ENCODE results near the gene THSD7A. TPM values are rescaled to one million over a fixed set of nuclear protein-coding genes. Genes with fewer than 3 reads are reported as not detected.

Gene THSD7A
- total RNA-seq, 1 donor from 2014 or later, result 0.26 TPM

DNA sequence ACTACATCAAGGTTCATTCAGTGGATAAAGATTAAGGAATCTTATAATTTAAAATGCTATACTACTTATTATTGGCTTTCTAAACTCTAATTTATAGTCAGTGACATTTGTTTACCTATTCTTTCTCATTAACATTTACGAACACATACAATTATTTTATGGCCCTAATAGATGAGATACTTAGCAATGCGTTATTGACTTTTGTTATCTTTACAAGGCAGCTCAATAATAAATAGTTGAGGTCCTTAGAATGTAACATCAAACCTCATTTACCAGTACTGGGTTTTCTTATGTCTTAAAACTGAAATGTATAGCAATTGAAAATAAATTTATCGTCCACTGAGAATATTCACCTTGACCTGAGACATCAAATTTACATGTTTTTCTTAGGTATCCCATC is 89.0 kb downstream of the THSD7A start:
- no peak for FAIRE-seq
- no peaks in the 10 kb centered on the region for H3K27me3 ChIP-seq (ENCODE audit: control insufficient read depth, insufficient read depth, low read length)
- H3K4me3 ChIP-seq (ENCODE audit: low read depth, low read length), result no peak overlapping the region
- TF ChIP-seq, protein P1, sequence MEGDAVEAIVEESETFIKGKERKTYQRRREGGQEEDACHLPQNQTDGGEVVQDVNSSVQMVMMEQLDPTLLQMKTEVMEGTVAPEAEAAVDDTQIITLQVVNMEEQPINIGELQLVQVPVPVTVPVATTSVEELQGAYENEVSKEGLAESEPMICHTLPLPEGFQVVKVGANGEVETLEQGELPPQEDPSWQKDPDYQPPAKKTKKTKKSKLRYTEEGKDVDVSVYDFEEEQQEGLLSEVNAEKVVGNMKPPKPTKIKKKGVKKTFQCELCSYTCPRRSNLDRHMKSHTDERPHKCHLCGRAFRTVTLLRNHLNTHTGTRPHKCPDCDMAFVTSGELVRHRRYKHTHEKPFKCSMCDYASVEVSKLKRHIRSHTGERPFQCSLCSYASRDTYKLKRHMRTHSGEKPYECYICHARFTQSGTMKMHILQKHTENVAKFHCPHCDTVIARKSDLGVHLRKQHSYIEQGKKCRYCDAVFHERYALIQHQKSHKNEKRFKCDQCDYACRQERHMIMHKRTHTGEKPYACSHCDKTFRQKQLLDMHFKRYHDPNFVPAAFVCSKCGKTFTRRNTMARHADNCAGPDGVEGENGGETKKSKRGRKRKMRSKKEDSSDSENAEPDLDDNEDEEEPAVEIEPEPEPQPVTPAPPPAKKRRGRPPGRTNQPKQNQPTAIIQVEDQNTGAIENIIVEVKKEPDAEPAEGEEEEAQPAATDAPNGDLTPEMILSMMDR (IDR thresholded peaks at IDR 0.05; ENCODE audit: insufficient read depth, low read length, severe bottlenecking), result no peak
- no peak for DNase-seq (ENCODE audit: low read depth)
- no peaks in the 10 kb centered on the region for H3K36me3 ChIP-seq (ENCODE audit: control insufficient read depth, insufficient read depth, low read length)

DNA sequence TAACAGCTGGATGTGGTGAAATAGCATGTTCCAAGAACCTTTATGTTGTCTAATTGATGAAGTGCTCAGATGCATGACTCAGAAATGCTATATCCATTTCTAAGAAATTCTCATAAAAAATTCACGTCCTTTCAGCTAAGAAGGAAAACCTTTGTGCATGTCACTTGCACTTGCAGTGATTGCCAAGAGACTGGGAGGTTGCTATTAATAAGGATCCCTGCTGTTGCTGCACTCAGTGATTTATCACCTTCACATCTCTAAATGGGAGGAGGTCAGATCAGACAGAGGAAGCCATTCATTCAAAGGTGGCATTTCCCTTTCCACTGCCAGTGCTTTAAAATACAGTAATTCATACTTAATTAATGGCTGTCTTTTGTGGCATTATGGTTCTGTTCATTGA is 89.5 kb downstream of the THSD7A start:
- no peaks in the 10 kb centered on the region for H3K27me3 ChIP-seq (ENCODE audit: control insufficient read depth, insufficient read depth, low read length)
- FAIRE-seq (no peak), DNase-seq (ENCODE audit: low read depth) (no peak)
- TF ChIP-seq, protein P1 (IDR thresholded peaks at IDR 0.05; ENCODE audit: insufficient read depth, low read length, severe bottlenecking), result no peak
- H3K4me3 ChIP-seq (ENCODE audit: low read depth, low read length), result no peak overlapping the region
- H3K36me3 ChIP-seq (ENCODE audit: control insufficient read depth, insufficient read depth, low read length), result no peaks in the 10 kb centered on the region

DNA sequence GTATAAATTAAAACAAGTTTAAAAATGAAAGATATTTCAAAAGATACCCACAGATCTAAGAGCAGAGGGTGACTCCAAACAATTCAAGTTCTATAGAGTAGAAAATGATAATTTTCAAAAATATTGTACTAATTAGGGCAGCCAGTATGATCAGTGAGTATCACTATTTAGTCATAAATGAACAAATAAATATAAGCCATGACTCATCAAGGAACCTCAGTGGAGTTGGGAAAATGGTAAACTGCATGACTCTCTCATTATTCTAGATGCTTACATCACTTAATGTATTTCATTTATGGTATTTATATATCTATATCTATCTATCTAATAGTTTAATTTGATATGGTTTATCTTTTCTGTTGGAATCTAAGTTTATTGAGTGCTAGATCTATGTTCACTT is 94.3 kb downstream of the THSD7A start:
- H3K4me3 ChIP-seq (ENCODE audit: low read depth, low read length), result no peak overlapping the region
- H3K36me3 ChIP-seq (ENCODE audit: control insufficient read depth, insufficient read depth, low read length), result no peaks in the 10 kb centered on the region
- FAIRE-seq, result no peak
- no peaks in the 10 kb centered on the region for H3K27me3 ChIP-seq (ENCODE audit: control insufficient read depth, insufficient read depth, low read length)
- peak; percentile 88 for DNase-seq (ENCODE audit: low read depth)
- TF ChIP-seq, protein P1 (IDR thresholded peaks at IDR 0.05; ENCODE audit: insufficient read depth, low read length, severe bottlenecking), result no peak

DNA sequence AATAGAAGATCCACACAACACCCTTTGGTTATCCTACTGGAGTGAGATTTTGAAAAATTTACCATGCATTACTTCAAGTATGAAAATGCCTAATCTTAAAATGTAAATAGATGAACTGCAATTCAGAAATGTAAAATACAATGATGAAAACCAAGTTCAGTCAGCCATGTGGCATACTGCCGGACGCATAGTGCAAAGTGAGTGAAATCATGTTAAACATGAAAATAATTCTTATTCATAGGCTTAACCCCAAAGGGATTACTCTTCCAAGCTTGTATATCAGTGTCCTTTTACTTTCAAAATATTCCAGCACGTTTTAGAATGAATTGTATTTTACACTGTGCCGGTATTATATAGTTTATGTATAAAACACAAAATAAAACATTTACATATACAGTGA is 99.8 kb downstream of the THSD7A start:
- DNase-seq (ENCODE audit: low read depth), result no peak
- H3K4me3 ChIP-seq (ENCODE audit: low read depth, low read length), result no peak overlapping the region
- FAIRE-seq, result no peak

DNA sequence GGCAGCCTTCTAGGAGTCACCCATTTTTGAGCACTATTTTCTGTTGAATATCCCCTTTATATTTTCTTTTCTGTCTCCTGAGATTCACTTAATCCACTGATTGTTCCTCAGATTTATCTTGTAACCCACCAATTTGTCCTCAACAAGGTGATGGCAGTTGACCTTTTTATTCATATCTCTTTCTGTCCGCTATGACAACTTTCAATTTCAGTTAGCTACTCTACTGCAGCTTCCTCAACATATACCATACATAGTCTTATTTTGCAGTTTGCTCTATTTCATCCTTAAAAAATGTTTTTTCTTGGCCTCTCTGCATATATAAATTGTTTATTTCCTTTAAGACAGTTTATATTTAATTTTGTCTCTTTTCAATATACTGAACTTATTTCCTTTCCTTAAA is 101.3 kb downstream of the THSD7A start:
- TF ChIP-seq, protein P1 (IDR thresholded peaks at IDR 0.05; ENCODE audit: insufficient read depth, low read length, severe bottlenecking), result no peak
- DNase-seq (ENCODE audit: low read depth), result no peak
- Histone ChIP-seq H3K4me3 (ENCODE audit: low read depth, low read length) (no peak overlapping the region), H3K27me3 (ENCODE audit: control insufficient read depth, insufficient read depth, low read length) (no peaks in the 10 kb centered on the region), H3K36me3 (ENCODE audit: control insufficient read depth, insufficient read depth, low read length) (no peaks in the 10 kb centered on the region)
- FAIRE-seq, result no peak

More for the DNA sequence above, 99.8 kb downstream of the THSD7A start:
- no peaks in the 10 kb centered on the region for H3K27me3 ChIP-seq (ENCODE audit: control insufficient read depth, insufficient read depth, low read length)
- no peaks in the 10 kb centered on the region for H3K36me3 ChIP-seq (ENCODE audit: control insufficient read depth, insufficient read depth, low read length)
- TF ChIP-seq, protein P1 (IDR thresholded peaks at IDR 0.05; ENCODE audit: insufficient read depth, low read length, severe bottlenecking), result no peak

DNA sequence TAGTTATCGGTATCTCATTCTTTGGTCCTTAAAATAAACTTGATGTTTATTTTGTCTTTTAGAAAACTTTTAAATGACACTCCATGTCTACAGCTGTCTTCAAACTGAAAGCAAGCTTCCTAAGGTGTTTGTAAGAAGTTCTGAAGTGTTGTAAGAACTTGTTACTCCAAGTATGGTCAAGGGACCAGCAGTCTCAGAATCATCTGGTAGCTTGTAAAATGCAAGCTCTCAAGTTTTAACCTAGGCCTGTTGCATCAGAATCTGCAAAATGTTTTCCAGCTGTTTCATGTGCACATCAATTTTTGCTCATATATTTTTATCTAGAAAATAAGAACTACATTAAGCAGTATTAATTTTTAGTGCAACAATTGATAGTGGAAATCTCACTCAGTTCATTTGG is 104.1 kb downstream of the THSD7A start:
- FAIRE-seq, result no peak
- Histone ChIP-seq H3K4me3 (ENCODE audit: low read depth, low read length) (no peak overlapping the region), H3K36me3 (ENCODE audit: control insufficient read depth, insufficient read depth, low read length) (no peaks in the 10 kb centered on the region), H3K27me3 (ENCODE audit: control insufficient read depth, insufficient read depth, low read length) (no peaks in the 10 kb centered on the region)
- DNase-seq (ENCODE audit: low read depth), result no peak
- TF ChIP-seq, protein P1 (IDR thresholded peaks at IDR 0.05; ENCODE audit: insufficient read depth, low read length, severe bottlenecking), result no peak

Data from bronchial epithelial cell (primary cell).